ENCODE results near the gene IRGC.

- TF ChIP-seq, protein P1, sequence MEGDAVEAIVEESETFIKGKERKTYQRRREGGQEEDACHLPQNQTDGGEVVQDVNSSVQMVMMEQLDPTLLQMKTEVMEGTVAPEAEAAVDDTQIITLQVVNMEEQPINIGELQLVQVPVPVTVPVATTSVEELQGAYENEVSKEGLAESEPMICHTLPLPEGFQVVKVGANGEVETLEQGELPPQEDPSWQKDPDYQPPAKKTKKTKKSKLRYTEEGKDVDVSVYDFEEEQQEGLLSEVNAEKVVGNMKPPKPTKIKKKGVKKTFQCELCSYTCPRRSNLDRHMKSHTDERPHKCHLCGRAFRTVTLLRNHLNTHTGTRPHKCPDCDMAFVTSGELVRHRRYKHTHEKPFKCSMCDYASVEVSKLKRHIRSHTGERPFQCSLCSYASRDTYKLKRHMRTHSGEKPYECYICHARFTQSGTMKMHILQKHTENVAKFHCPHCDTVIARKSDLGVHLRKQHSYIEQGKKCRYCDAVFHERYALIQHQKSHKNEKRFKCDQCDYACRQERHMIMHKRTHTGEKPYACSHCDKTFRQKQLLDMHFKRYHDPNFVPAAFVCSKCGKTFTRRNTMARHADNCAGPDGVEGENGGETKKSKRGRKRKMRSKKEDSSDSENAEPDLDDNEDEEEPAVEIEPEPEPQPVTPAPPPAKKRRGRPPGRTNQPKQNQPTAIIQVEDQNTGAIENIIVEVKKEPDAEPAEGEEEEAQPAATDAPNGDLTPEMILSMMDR (conservative IDR thresholded peaks at IDR 0.05; ENCODE audit: low read depth, low read length): no peak
- TF ChIP-seq, protein P2, sequence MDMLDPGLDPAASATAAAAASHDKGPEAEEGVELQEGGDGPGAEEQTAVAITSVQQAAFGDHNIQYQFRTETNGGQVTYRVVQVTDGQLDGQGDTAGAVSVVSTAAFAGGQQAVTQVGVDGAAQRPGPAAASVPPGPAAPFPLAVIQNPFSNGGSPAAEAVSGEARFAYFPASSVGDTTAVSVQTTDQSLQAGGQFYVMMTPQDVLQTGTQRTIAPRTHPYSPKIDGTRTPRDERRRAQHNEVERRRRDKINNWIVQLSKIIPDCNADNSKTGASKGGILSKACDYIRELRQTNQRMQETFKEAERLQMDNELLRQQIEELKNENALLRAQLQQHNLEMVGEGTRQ (IDR thresholded peaks at IDR 0.05; ENCODE audit: low read depth, low read length): no peak
- TF ChIP-seq SMC3 (IDR thresholded peaks at IDR 0.05; ENCODE audit: low read depth, low read length) (no peak), POLR2A (IDR thresholded peaks at IDR 0.05; ENCODE audit: low read depth, low read length) (no peak; the same call in 1 of the 2 replicates), MAFK (IDR thresholded peaks at IDR 0.05; ENCODE audit: low read depth, low read length) (no peak), RFX5 (IDR thresholded peaks at IDR 0.05; ENCODE audit: low read depth, low read length) (no peak), RAD21 (IDR thresholded peaks at IDR 0.05; ENCODE audit: low read length) (no peak), CEBPB (IDR thresholded peaks at IDR 0.05; ENCODE audit: low read depth, low read length) (peak; percentile 13; the same call in 1 of the 2 replicates), MXI1 (IDR thresholded peaks at IDR 0.05; ENCODE audit: borderline replicate concordance, low read depth, low read length) (no peak), FOS (IDR thresholded peaks at IDR 0.05; ENCODE audit: low read depth, low read length) (peak; percentile 26; the same call in 1 of the 2 replicates), RCOR1 (IDR thresholded peaks at IDR 0.05; ENCODE audit: insufficient replicate concordance, low read length) (no peak), CHD1 (IDR thresholded peaks at IDR 0.05; ENCODE audit: low read depth, low read length) (no peak)
- TF ChIP-seq, protein P3, sequence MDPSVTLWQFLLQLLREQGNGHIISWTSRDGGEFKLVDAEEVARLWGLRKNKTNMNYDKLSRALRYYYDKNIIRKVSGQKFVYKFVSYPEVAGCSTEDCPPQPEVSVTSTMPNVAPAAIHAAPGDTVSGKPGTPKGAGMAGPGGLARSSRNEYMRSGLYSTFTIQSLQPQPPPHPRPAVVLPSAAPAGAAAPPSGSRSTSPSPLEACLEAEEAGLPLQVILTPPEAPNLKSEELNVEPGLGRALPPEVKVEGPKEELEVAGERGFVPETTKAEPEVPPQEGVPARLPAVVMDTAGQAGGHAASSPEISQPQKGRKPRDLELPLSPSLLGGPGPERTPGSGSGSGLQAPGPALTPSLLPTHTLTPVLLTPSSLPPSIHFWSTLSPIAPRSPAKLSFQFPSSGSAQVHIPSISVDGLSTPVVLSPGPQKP (IDR thresholded peaks at IDR 0.05; ENCODE audit: borderline replicate concordance, low read depth, low read length): no peak
Measured at GRCh38 chr19:43668406-43669109, 47.3 kb upstream of the IRGC start.

Measured in IMR-90 (cell line).